Neural progenitor cell (in vitro differentiated cells): ENCODE measurements around the gene ADCY4. TPM values are rescaled to one million over a fixed set of nuclear protein-coding genes. Genes with fewer than 3 reads are reported as not detected.

ENCODE experiments used
- DNase-seq: peaks from one replicate; pipeline ENCODE4 v3.0.0-alpha.2; 2016; ENCODE audit warnings: low spot score
- H2AFZ ChIP-seq: fragments of 200-600 bp; sonication (generic); replicated peaks from 2 replicates; pipeline ENCODE4 v1.6.1; 2016; ENCODE audit warnings: antibody characterized with exemption
- H3F3A ChIP-seq: fragments of 200-600 bp; sonication (generic); 2 replicates; pipeline ENCODE4 v1.6.1; 2016; ENCODE audit warnings: antibody characterized with exemption, low read depth
- H3K27ac ChIP-seq: fragments of 200-600 bp; sonication (generic); 2 replicates; pipeline ENCODE4 v1.5.1; 2016; ENCODE audit warnings: mild to moderate bottlenecking
- H3K27me3 ChIP-seq: fragments of 200-600 bp; sonication (generic); 2 replicates; pipeline ENCODE4 v1.6.1; 2016; ENCODE audit warnings: mild to moderate bottlenecking, moderate library complexity
- H3K36me3 ChIP-seq: fragments of 200-600 bp; sonication (generic); 2 replicates; pipeline ENCODE4 v1.5.1; 2016
- H3K4me1 ChIP-seq: fragments of 200-600 bp; sonication (generic); 2 replicates; pipeline ENCODE4 v1.6.1; 2016; ENCODE audit warnings: mixed run types
- H3K4me2 ChIP-seq: fragments of 200-600 bp; sonication (generic); 2 replicates; pipeline ENCODE4 v1.6.1; 2016
- H3K4me3 ChIP-seq: fragments of 200-600 bp; sonication (generic); 2 replicates; pipeline ENCODE4 v1.5.1; 2016
- H3K79me2 ChIP-seq: fragments of 200-600 bp; sonication (generic); 2 replicates; pipeline ENCODE4 v1.6.1; 2016; ENCODE audit warnings: low read depth
- H3K9ac ChIP-seq: fragments of 200-600 bp; sonication (generic); 2 replicates; pipeline ENCODE4 v1.6.1; 2016
- H3K9me3 ChIP-seq: fragments of 200-600 bp; sonication (generic); 2 replicates; pipeline ENCODE4 v1.5.1; 2016; ENCODE audit warnings: low read depth
- H4K20me1 ChIP-seq: fragments of 200-600 bp; sonication (generic); 2 replicates; pipeline ENCODE4 v1.6.1; 2016; ENCODE audit warnings: low read depth
- H3K27ac Mint-ChIP-seq: 3 replicates; pipeline ENCODE4 v1.8.0; 2021; ENCODE audit warnings: mixed read lengths
- H3K27me3 Mint-ChIP-seq: 2 replicates; pipeline ENCODE4 v1.8.0; 2022; ENCODE audit warnings: low read depth, mild to moderate bottlenecking, inconsistent platforms, moderate library complexity, mixed read lengths; ENCODE audit not compliant: insufficient read depth
- H3K36me3 Mint-ChIP-seq: 3 replicates; pipeline ENCODE4 v1.8.0; 2021; ENCODE audit warnings: mixed read lengths
- H3K4me1 Mint-ChIP-seq: 3 replicates; pipeline ENCODE4 v1.8.0; 2021; ENCODE audit warnings: mixed read lengths
- H3K4me3 Mint-ChIP-seq: 3 replicates; pipeline ENCODE4 v1.8.0; 2021; ENCODE audit warnings: mild to moderate bottlenecking, moderate library complexity, mixed read lengths
- H3K9me3 Mint-ChIP-seq: 3 replicates; pipeline ENCODE4 v1.8.0; 2020; ENCODE audit warnings: mixed read lengths
- CTCF ChIP-seq: fragments of 200-600 bp; sonication (generic); IDR thresholded peaks from 2 replicates; pipeline ENCODE4 v1.5.1; 2017; ENCODE audit warnings: antibody characterized with exemption, mild to moderate bottlenecking
- EZH2 ChIP-seq: fragments of 200-600 bp; sonication (generic); IDR thresholded peaks from 2 replicates; pipeline ENCODE4 v1.6.1; 2017; ENCODE audit warnings: antibody characterized with exemption, mild to moderate bottlenecking, moderate library complexity
- EZH2phosphoT487 ChIP-seq: fragments of 200-600 bp; sonication (generic); IDR thresholded peaks from 2 replicates; pipeline ENCODE4 v1.6.1; 2017; ENCODE audit warnings: antibody characterized with exemption
- total RNA-seq: library from RNA; depleted of rRNA; stranded (reverse); fragments of >200 nt; gene quantifications from 2 replicates; pipeline ENCODE4 v1.2.3, GENCODE V29; 2015; ENCODE audit warnings: low replicate concordance

ADCY4 gene
- total RNA-seq, 1 donor from 2014 or later = not detected

DNA sequence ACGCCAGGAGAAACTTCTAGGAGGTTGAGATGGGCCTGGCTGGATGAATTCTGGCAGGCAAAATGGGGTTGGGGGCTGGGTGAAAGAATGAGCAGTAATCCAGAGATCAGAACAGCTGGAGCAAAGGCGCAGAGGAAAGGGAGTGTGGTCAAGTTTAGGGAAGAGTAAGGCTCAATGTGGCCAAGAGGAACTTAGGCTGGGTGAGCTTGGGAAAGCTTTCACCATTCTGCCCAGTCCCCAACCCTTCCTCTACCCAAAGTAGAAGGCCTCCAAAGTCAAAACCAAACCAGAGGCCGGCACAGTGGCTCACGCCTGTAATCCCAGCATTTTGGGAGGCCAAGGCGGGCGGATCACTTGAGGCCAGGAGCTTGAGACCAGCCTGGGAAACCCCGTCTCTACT, 53.2 kb downstream of the ADCY4 start:
- Histone ChIP-seq H3K9me3 (no peaks in the 10 kb centered on the region), H3K36me3 (no peaks in the 10 kb centered on the region), H3K4me2 (no peak overlapping the region), H4K20me1 (no peaks in the 10 kb centered on the region), H2AFZ (no peak overlapping the region), H3K9ac (no peak overlapping the region), H3K27me3 (no peaks in the 10 kb centered on the region), H3K4me1 (no peaks in the 10 kb centered on the region), H3F3A (no peaks in the 10 kb centered on the region), H3K4me3 (no peak overlapping the region), H3K79me2 (no peaks in the 10 kb centered on the region), H3K27ac (no peak overlapping the region)
- DNase-seq = no peak
- Mint-ChIP-seq H3K36me3 (no peaks in the 10 kb centered on the region), H3K27me3 (peaks cover 4% of the 10 kb centered on the region), H3K4me1 (no peaks in the 10 kb centered on the region), H3K4me3 (no peak overlapping the region), H3K27ac (no peak overlapping the region), H3K9me3 (no peaks in the 10 kb centered on the region)
- TF ChIP-seq CTCF (no peak), EZH2phosphoT487 (no peak)

DNA sequence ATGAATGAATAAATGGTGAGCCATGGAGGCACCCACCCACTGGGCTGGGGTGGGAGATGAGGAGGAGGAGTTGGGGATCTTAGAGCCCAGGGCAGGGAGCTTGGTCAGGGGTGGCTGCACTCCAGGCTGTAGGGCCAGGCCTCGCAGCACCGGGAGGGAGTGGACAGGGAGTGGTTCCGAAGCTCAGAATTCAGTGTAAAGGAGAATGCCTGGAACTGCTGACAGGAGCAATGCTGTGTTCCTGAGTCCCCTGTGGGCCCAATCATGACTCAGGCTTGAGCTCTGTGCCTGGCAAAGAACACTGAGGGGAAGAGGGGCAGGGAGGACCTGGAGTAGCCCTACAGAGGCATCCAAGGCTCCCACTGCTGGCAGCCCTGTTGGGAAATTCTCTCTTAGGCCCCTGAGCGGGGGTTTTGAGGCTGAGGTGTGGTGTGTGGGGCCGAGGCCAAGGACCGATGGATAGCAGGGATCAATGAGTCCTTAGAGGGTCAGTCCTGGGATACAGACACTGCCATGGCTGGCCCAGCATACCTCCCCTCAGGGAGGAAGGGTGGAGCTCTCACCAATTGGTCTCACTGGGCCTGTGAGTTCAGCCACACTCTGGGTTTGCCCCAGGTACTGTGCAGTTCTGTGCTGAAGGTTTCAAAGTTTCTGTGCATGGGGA, 53.9 kb downstream of the ADCY4 start:
- no peaks in the 10 kb centered on the region for H3K9me3 ChIP-seq
- no peak for TF ChIP-seq CTCF
- TF ChIP-seq EZH2phosphoT487 = no peak
- no peak for TF ChIP-seq EZH2
- H3K4me3 ChIP-seq = no peak overlapping the region
- Mint-ChIP-seq H3K27ac (peak overlapping the region; percentile 44), H3K27me3 (peaks cover 4% of the 10 kb centered on the region), H3K9me3 (no peaks in the 10 kb centered on the region), H3K4me3 (no peak overlapping the region), H3K36me3 (no peaks in the 10 kb centered on the region), H3K4me1 (no peaks in the 10 kb centered on the region)
- H3K27me3 ChIP-seq = no peaks in the 10 kb centered on the region
- no peak overlapping the region for H3K27ac ChIP-seq
- no peak for DNase-seq
- no peaks in the 10 kb centered on the region for H4K20me1 ChIP-seq
- no peak overlapping the region for H3K4me2 ChIP-seq
- no peak overlapping the region for H3K9ac ChIP-seq
- H3K79me2 ChIP-seq = no peaks in the 10 kb centered on the region
- no peak overlapping the region for H2AFZ ChIP-seq
- H3K4me1 ChIP-seq = no peaks in the 10 kb centered on the region
- H3F3A ChIP-seq = no peaks in the 10 kb centered on the region
- H3K36me3 ChIP-seq = no peaks in the 10 kb centered on the region

- Histone ChIP-seq H3K27me3 (no peaks in the 10 kb centered on the region), H2AFZ (no peak overlapping the region), H3K36me3 (no peaks in the 10 kb centered on the region), H3K27ac (no peak overlapping the region), H3K4me1 (no peaks in the 10 kb centered on the region), H3K9ac (no peak overlapping the region), H3F3A (no peaks in the 10 kb centered on the region), H4K20me1 (no peaks in the 10 kb centered on the region), H3K4me3 (no peak overlapping the region), H3K9me3 (no peaks in the 10 kb centered on the region), H3K4me2 (no peak overlapping the region), H3K79me2 (no peaks in the 10 kb centered on the region)
- no peaks in the 10 kb centered on the region for H3K9me3 Mint-ChIP-seq
- H3K4me3 Mint-ChIP-seq = no peak overlapping the region
- TF ChIP-seq EZH2 (no peak), EZH2phosphoT487 (no peak), CTCF (peak; percentile 11)
- H3K27ac Mint-ChIP-seq = no peak overlapping the region
- no peaks in the 10 kb centered on the region for H3K36me3 Mint-ChIP-seq
- H3K27me3 Mint-ChIP-seq = peaks cover 2% of the 10 kb centered on the region
- no peaks in the 10 kb centered on the region for H3K4me1 Mint-ChIP-seq
- no peak for DNase-seq
These were observed 55.3 kb downstream of the ADCY4 start for GRCh38 chr14:24279301-24280186.
